ENCODE measurements around the gene ITGA3.

GRCh38 chr17:50059759-50060273 lies 3.9 kb downstream of the ITGA3 start:
- TF ChIP-seq EZH2 (IDR thresholded peaks at IDR 0.05; ENCODE audit: borderline replicate concordance) (no peak), CTCF (IDR thresholded peaks at IDR 0.05; ENCODE audit: poor library complexity) (no peak), EZH2phosphoT487 (IDR thresholded peaks at IDR 0.05; ENCODE audit: low read depth, severe bottlenecking, unreplicated experiment) (no peak)

Data from hepatocyte (in vitro differentiated cells).